ENCODE results near the gene DNAJC18. TPM values are rescaled to one million over a fixed set of nuclear protein-coding genes. Genes with fewer than 3 reads are reported as not detected.

The DNAJC18 gene
- total and polyA plus RNA-seq, 2 of the 8 experiments (the other 6 are each of a cell fraction or from before 2014, with no cell fraction given), result 7.8 to 29.2 TPM

- no peak for TF ChIP-seq CHD7 (IDR thresholded peaks at IDR 0.05; ENCODE audit: insufficient replicate concordance, low read length)
- no peak for TF ChIP-seq KDM1A (IDR thresholded peaks at IDR 0.05; ENCODE audit: borderline replicate concordance, low read length)
- no peak for TF ChIP-seq KDM5A (IDR thresholded peaks at IDR 0.05; ENCODE audit: low read length)
Measured at GRCh38 chr5:139460455-139460854, 21.1 kb upstream of the DNAJC18 start (continued).
